C4-2B (cell line): Measurements from ENCODE around the gene DUXB.

Experiments used
- ZFX ChIP-seq: fragments of 450-650 bp; IDR thresholded peaks from 2 replicates; pipeline ENCODE4 v1.6.1; 2017
- TF ChIP-seq, protein P1 (sequence below): fragments of 450-650 bp; conservative IDR thresholded peaks from 2 replicates; pipeline ENCODE4 v1.5.1; 2017; ENCODE audit warnings: mild to moderate bottlenecking

DNA sequence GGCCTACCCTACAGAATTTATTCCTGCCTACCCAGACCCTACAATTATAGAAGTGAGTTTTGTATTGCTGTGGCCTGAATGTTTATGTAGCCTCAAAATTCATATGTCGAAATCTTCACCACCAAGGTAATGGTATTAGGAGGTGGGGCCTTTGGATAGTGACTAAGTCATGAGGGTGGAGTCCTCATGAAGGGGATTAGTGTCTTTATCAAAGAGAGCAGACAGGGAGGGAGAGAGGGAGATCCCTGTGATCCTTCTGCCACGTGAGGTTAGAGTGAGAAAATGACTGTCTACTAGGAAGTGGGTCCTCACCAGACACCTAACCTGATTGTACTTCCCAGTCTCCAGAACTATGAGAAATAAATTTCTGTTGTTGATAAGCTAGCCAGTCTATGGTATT lies 981 bp upstream of the DUXB start:
- TF ChIP-seq, protein P1, sequence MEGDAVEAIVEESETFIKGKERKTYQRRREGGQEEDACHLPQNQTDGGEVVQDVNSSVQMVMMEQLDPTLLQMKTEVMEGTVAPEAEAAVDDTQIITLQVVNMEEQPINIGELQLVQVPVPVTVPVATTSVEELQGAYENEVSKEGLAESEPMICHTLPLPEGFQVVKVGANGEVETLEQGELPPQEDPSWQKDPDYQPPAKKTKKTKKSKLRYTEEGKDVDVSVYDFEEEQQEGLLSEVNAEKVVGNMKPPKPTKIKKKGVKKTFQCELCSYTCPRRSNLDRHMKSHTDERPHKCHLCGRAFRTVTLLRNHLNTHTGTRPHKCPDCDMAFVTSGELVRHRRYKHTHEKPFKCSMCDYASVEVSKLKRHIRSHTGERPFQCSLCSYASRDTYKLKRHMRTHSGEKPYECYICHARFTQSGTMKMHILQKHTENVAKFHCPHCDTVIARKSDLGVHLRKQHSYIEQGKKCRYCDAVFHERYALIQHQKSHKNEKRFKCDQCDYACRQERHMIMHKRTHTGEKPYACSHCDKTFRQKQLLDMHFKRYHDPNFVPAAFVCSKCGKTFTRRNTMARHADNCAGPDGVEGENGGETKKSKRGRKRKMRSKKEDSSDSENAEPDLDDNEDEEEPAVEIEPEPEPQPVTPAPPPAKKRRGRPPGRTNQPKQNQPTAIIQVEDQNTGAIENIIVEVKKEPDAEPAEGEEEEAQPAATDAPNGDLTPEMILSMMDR, result no peak
- TF ChIP-seq ZFX, result no peak
